Right ventricle myocardium superior (tissue), 1 donor: Measurements from ENCODE around the gene ADAMTS20. TPM values are rescaled to one million over a fixed set of nuclear protein-coding genes. Genes with fewer than 3 reads are reported as not detected.

ENCODE experiments used
- ATAC-seq: fragments of 200-7000 bp; cut with Tn5 transposase; one replicate; pipeline ENCODE4 v1.9.1; 2020; ENCODE audit warnings: mild to moderate bottlenecking; ENCODE audit not compliant: poor library complexity
- DNase-seq: peaks from one replicate; pipeline ENCODE4 v3.0.0-alpha.2; 2020
- intact Hi-C: fragments of 100-400 bp; cut with DNase I; formaldehyde crosslinking; loops from one replicate; pipeline ENCODE4 v1.11.2; 2022
- total RNA-seq: library from RNA; stranded (reverse); fragmentation: NEBNext Ultra II Directional; extraction: Animal tissue kit (Norgen Biotek cat#: 25700); gene quantifications from one replicate; pipeline ENCODE4 v1.2.1, GENCODE V29; 2021
- donor health status: DM: no; HTN: yes; CAD: no; lungs with severe emphysema.

Gene ADAMTS20
- total RNA-seq, 1 donor from 2014 or later = not detected

DNA sequence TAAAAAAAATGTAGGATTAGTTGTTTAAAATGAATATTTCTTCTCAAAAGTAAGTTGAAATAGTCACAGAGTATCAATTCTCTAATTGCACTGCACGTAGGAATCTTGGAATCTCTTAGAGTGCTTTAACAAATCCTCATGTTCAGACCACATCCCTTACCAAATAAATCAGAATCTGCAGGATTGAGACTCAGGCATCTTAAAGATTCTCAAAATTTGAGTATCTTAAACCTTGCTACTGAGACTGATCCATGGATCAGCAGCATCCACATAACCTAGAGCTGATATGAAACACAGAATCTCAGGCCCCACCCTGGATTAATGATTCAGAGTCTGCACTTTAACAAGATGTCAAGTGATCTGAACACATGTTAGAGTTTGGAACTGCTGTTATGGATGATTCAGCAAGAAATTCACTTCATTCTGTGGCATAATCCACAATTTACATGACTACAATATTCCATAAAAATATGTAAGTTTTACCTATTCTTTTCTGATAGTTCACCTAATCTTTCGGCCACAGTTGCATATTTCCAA is 58.7 kb downstream of the ADAMTS20 start:
- ATAC-seq (no peak), DNase-seq (no peak)
- intact Hi-C loops = no loop called here

DNA sequence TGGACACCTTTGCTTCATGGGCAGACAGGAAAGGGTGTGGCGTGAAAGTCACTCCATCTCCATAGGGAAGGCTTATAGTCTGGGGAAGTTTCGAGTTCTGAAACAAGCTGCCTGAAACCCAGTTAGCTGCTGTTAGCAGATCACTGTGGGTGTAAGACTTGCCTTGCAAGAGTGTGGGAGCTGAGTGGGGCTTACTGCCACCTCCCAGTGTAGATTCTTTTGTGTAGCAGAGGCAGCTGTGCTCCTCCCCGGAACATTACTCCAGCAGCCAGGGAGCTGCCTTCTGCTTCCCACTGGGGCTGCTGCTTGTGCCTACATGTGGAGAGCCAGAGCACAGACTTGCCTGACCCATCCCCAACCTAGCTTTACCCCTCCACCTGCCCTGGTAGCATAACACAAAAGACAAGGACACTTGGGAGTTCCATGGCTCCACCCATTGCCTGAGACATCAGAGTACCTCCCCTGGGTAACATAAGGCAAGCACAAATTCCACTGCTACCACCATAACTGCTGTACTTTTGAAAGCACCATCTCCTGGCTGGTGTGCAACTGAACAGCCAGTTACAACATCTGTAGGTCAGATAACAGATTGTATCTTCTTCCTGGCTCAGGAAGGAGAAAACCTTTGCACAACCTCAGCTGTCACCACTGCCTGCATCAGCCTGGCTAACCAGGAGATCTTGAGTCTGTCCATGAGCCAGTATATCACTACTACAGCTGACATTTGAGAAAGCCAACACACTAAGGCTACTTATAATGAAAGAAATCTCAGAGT is 69.5 kb downstream of the ADAMTS20 start:
- DNase-seq = no peak
- intact Hi-C loops = no loop called here
- no peak for ATAC-seq

DNA sequence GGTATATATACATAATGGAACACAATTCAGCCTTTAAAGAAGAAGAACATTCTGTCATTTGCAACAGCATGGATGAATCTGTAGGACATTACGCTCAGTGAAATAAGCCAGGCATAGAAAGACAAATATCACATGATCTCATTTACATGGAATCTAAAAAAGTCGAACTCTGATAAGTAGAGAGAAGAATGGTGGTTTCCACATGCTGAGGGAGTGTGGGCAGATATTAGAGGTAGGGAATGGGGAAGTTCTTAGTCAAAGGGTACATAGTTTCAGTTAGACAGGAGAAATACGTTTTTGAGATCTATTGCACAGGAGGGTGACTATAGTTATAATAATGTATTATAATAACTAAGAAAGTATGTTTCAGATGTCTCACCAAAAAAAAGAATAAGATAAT is 71.4 kb downstream of the ADAMTS20 start:
- intact Hi-C loops = no loop called here
- DNase-seq (no peak), ATAC-seq (no peak)

DNA sequence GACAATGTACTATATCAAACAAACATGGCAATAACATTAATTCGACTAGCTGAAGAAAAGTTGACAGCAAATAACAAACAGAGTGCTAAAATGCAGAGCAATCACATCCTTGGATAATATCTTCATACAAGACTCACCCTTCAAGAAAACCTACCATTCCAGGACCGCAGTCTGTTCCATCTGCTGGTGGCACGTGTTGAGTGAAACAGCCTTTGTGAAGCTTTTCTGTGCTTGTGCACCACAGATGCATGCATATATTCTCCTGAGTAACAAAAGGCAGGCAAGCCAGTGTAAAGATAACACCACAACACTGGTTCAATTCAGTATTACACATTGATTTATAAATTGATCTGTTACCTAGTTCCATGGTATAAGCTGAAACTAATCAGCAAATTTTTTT is 89.3 kb downstream of the ADAMTS20 start:
- no peak for DNase-seq
- intact Hi-C loops = no loop called here
- no peak for ATAC-seq

DNA sequence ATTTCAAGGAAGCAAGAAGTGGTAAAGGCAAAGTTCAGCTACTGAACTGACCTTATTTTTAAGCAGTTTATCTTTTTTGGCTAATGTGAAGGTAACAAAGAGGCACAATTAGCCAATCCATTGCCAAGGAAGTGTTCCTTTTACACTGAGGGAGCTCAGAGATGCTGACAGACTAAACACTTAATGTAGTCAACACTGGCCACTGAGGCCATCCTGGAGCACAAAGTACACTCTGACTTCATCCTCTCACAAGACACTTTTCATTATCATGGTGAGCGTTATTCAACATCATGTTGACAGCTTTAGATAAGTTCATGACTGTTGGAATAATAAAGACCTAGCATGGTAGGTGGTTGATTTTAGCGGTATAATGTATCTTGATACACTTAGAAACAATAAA is 89.9 kb downstream of the ADAMTS20 start:
- intact Hi-C loops = no loop called here
- no peak for DNase-seq
- ATAC-seq = no peak

DNA sequence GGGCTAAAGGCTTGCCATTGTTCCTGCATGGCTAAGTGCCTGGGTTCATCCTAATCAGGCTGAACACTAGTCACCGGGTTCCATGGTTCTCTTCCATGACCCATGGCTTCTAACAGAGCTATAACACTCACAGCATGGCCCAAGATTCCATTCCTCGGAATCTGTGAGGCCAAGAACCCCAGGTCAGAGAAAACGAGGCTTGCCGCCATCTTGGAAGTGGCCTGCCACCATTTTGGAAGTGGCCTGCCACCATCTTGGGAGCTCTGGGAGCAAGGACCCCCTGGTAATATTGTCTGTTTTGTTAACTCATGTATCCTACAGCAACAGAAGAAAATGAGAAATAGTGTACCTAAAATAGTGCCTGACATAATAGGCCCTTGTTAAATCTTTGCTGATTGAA is 92.7 kb downstream of the ADAMTS20 start:
- no peak for DNase-seq
- ATAC-seq = no peak
- intact Hi-C loops = no loop called here

DNA sequence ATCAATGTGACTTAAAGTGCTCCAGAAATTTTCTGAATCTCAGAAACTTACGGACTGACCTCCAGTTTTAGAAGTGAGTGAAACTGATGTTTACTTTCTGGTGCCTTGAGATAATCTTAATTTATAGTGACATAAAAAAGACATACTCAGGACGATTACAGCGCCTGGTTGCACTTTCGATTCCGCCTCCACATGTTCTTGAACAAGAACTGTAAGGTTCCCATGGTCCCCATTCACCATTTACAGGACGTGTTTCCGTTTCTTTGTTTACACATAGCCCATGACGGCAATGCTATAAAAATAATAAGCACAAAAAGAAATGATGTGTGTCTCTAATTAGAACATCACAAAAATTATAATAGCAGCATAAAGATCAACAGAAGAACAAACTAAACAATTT is 98.2 kb downstream of the ADAMTS20 start:
- no peak for ATAC-seq
- intact Hi-C loops = no loop called here
- no peak for DNase-seq

DNA sequence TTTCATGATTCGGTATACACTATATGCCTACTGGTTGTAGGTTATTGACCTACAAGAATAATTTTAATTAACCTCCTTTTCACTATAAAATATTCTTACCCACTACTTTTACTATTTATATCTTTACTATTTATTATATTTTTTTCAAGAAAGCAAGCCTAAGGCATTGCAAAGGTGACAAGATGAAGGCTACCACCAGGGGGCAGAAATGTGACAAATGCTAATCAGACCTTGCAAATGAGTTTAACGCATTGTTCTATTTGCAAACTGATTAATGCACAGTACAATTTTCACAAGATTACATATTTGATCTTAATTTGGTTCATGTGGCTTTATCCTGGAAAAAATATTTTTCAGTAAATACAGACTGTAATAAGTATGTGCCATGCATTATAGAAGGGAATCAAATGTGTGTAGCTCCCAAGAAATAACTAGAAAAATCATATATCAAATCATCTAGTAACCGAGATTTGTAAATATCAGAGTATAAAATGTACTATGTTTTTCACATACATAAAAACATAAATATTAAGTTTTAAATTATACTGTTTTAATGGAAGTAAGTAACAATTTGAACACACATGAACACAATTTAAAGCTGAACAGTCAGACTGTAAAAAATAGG is 107.0 kb downstream of the ADAMTS20 start:
- intact Hi-C loops = no loop called here
- DNase-seq (no peak), ATAC-seq (no peak)

DNA sequence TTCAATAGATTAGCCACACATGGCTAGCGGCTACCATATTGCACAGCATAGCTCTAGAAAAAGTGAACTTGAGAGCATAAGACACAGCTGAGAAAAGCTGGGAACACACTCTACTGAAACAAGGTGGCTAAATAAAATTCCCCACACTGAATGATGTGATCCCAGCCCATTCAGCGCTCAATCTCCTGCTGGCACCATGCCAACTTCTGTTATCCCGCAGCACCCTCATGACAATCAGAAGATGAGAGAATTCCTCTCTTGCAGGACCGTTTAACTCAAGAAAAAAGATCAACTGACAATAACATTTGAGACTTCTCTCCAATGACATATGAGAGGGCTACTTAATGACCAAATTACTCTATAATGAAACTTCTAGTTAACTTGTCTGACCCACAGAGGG is 115.4 kb downstream of the ADAMTS20 start:
- DNase-seq (no peak), ATAC-seq (no peak)
- intact Hi-C loops = no loop called here

DNA sequence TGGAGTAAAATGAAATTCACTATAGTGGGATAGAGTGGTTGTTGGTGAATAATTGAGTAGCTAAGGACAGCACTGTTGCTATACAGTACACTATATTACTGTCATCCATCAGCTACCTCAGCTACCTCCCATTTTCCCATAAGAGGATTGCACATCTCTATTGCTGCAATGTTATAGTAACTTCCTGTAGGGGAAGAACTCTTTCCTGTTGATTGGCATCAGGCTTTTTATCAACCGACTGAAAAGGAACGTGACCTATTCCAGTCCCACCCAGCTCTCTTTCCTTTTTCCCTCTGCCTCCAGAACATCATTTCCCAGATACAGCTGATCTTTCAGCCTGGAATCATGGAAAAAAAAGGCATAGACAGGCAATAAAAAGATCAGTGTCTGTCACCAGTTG is 117.4 kb downstream of the ADAMTS20 start:
- intact Hi-C loops = no loop called here
- ATAC-seq = no peak

DNA sequence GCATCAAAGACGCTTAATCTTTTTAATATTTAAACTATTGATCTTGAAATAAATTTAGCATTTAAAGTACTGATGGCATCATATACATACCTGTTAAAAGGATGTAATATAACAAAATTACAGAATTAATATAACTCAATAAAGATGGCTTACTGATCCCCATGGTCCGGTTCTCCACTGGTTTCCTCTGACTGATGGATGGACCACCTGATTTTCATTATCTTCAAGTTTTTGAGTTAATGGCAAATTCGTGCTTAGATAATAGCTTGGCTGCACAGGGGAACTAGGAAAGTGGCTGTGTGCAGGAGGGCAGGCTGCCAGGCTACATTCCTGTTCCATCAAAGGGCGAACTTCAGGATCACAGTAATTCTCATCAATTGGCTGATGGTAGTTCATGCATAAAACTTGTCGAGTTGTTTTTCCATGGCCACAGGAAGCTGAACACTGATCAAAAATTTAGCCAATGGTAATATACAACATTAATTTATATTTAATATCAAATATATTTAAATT is 123.9 kb downstream of the ADAMTS20 start:
- intact Hi-C loops = no loop called here
- DNase-seq (no peak), ATAC-seq (no peak)

More for the DNA sequence above, 117.4 kb downstream of the ADAMTS20 start:
- DNase-seq = no peak

DNA sequence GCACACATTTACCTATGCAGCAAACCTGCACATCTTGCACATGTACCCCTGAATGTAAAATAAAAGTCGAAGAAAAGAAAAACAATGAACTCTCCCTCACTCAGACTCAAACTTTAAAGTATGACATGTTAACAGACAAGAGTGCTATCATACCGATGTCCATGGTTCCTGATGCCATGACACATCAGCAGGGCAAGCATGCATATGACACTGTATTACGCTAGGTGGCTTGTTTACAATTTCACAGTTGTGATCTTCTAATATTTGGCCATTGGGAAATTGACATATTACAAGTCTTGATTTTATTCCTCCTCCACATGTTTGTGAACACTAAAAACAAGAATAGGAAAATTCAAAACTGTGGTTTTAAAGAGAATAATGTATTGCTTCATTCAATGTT is 126.6 kb downstream of the ADAMTS20 start:
- intact Hi-C loops = no loop called here
- DNase-seq = no peak
- ATAC-seq = no peak

DNA sequence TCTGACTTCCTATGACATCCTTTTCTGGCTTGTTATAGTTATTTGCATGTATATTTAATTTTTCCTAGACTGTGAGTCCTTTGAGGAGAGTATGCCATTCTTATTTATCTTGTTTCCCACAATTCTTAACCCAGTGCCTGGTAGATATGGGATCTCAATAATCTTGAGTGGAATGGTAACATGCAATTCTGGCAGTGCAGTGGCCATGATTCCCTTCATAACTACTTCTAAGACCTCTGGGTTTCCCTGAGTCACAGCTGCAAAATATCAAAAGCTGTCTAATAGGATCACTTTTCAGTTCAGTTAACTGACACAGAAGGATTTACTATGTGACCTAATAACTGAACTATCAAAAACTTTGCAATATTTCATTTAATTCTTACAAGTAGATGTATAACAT is 135.0 kb downstream of the ADAMTS20 start:
- DNase-seq (no peak), ATAC-seq (no peak)
- intact Hi-C loops = no loop called here

DNA sequence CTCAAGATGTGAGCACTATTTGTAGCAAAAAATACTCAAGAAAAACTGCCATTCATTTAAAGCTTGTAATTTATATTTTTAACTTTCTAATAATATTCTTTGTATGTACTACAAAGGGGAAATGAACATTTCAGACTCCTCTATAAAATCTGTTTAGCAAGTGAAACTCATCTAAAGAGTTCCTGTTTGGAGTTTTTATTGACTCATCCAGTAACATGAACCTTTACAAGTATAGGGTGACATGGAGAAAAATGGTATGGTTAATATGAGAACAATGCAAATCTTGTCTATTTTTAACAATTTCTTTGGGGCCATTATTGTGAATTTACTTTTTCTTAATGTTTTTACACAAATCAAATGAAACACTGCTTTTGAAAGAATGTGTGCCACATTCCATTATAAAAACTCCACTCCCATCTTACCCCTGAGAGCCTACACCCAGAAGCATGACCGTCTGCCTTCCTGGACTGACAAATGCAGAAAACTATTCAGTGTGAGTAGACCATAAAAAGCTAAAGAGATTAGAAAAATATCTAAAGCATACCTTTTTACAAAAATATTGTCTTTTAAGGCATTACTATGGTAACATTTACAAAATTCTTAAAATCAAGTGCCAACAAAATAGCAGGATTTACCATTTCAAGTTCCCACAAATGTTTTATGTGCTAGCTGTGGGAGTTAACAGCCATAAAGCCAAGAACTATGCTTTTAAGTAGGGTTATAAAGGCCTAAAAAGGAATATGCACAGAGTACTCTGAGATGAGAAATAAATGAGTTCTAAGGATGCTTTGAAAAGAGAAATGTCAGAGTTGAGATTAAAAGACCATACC is 144.0 kb downstream of the ADAMTS20 start:
- DNase-seq (no peak), ATAC-seq (no peak)
- intact Hi-C loops = no loop called here

DNA sequence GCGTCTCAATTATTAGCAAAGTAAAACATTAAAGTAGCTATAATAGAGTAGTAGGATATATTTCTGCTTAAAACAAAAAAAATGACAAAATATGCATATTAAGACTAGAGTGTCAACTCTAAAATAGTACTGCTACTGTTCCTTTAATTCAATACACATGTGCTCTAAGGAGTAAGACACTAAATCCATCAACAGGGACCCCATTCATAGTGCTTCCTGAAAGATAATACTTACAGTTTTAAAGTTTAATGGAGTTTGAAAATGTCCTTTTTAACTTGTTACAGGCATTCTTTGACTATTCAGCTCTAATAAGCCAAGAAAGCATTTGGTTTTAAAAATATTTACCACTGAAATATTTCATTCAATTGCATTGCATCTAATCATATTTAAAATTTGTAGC is 145.2 kb downstream of the ADAMTS20 start:
- intact Hi-C loops = no loop called here
- no peak for ATAC-seq
- no peak for DNase-seq

DNA sequence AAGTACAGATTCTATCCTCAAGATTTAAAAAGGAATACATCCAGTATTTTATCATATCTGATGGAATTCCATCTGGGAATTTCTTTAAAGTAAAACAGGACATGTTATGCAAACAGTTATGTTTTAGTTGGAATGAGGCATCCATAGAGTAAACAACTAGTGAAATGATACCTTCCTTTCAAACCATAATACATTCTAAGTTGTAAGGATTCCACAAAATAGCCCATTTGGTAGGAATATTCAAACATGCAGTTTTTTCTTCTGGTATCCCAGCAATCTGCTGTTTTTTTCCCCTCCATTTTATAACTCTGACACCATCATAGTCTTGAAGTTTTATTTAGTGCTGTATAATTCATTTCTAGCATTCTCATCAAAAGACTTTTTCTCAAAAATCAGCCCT is 149.6 kb downstream of the ADAMTS20 start:
- DNase-seq = no peak
- intact Hi-C loops = no loop called here
- ATAC-seq = no peak

DNA sequence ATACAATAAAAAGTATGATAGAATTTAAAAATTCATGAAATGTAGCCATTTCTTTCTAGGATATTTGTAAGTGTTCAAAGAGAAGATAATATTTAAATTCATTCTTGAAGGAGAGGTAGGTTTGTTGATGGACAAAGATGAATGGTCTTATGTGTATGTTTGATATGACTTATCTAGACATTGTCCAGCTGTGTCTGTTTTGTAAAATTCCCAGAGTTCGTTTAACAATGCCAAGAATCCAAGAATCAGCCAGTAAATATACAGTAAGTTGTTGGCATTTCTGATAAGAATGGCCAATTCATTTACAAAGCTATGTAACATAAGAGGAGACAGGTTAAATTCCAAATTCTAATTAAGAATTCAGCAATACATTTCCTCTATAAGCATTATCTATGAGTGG is 150.9 kb downstream of the ADAMTS20 start:
- no peak for DNase-seq
- intact Hi-C loops = no loop called here
- no peak for ATAC-seq

DNA sequence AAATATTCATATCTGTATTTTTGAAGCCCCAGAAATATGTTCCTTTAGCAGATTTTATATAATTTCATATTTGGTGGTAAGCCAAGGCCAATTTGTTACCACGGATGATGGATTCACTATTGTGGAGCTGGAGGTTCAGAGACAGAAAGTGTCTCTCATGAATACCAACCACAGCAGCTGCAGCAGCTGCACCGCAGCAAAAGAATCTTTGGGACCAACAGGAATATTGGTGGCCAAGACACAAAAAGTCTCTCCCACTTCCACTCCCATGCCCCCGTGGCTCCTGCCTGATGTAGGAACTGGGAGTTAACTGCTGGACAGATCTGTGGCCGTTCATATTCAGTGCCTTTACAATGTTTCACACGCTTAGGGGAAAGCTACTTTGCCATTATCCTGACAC is 155.3 kb downstream of the ADAMTS20 start:
- DNase-seq = no peak
- no peak for ATAC-seq
- intact Hi-C loops = no loop called here

DNA sequence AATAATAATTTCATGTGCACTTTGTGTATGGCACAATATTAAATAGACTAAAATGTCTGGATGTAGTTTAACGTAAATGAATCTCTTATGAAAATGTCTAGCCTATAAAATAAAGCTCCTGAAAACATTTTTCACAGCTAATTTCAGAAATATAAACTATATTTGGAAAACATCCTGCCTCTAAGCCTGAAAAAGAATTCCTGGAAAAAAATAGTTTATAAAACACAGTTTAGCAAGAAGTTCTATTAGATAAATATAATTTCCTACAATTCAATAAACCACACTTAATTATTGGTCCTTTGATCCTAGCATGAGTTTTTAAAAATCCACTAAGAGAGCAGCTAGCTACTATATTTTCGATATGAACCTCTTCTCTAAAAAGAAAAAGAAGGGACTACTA is 159.9 kb downstream of the ADAMTS20 start:
- no peak for ATAC-seq
- DNase-seq = no peak
- intact Hi-C loops = no loop called here
